ENCODE data around the gene ADGRL2. TPM values are rescaled to one million over a fixed set of nuclear protein-coding genes. Genes with fewer than 3 reads are reported as not detected.

The ADGRL2 gene
- total RNA-seq, 6 donors from 2014 or later, result 21.0 to 133 (median 84.0) TPM

DNA sequence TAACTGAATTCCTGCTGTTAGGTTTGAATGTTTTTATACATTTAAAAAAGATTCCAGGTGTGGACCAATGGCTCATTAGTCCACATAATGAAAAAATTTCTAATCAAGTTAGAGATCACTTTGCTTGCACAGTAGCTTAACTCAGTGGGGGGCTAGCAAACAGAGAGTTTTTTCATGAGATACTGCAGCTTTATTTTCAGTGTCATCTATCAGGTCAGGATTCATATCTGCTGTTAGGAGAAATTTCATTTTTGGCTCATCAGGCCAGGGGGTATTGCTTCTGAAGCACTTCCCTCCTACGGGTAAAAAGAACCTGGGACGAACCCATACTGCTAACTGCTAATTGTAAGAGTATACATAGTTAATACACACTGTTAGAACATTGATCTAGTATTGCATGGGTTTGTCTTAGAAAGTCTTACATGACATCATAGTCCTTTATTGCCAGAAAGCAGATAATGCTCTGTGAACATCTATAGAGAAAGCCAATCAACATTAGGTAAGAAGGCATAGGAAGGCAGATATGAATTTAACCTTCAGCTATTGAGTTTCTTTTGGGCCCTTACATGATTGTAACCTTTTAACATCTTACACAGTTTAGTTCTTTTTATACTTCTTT is 38.0 kb downstream of the ADGRL2 start:
- H3K27ac ChIP-seq, result no peak overlapping the region
- H3K27me3 ChIP-seq, result no peaks in the 10 kb centered on the region
- no peak for DNase-seq
- no peak overlapping the region for H3K4me3 ChIP-seq
- peaks cover 0 to 17% (median 11%) of the 10 kb centered on the region in 4 donors for H3K4me1 ChIP-seq
- no peaks in the 10 kb centered on the region for H3K9me3 ChIP-seq
- TF ChIP-seq POLR2A (IDR thresholded peaks at IDR 0.05), result no peak
- TF ChIP-seq EP300 (IDR thresholded peaks at IDR 0.05), result no peak
- TF ChIP-seq CTCF (IDR thresholded peaks at IDR 0.05), result no peak
- TF ChIP-seq POLR2AphosphoS5 (IDR thresholded peaks at IDR 0.05), result no peak
- 78 to 85% methylated on average over 2 of the region's 2 CpGs for WGBS, 2 donors
- H3K36me3 ChIP-seq, result no peaks in the 10 kb centered on the region
- ATAC-seq (ENCODE audit: low FRiP score in 2 of 2), result no peak

GRCh38 chr1:81840805-81841204 is 40.1 kb downstream of the ADGRL2 start:
- WGBS, 2 donors, result 84 to 91% methylated on average over 1 of the region's 1 CpG

DNA sequence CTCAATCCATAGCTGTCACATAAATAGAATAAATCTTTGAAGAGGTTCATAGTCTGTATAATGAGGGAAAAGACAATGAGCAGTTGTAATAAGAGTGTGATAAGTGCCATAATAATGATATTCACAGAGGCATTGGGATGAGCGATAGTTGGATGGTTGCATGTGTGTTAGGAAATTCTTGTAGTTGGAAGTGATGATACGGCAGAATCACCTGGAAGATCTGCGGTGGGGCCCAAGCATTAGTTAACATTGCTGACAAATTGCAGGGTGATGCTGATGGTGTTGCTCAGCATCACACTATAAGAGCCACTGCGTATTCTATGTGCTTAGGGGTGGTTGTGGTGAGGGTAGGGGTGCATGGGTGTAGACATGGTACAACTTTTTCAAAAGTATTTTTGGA is 41.1 kb downstream of the ADGRL2 start:
- Histone ChIP-seq H3K27me3 (no peaks in the 10 kb centered on the region), H3K4me3 (no peak overlapping the region), H3K9me3 (no peaks in the 10 kb centered on the region), H3K4me1 (no peaks in the 10 kb centered on the region), H3K36me3 (no peaks in the 10 kb centered on the region), H3K27ac (no peak overlapping the region)
- DNase-seq (no peak), ATAC-seq (ENCODE audit: low FRiP score in 2 of 2) (no peak)
- TF ChIP-seq POLR2A (IDR thresholded peaks at IDR 0.05) (no peak), EP300 (IDR thresholded peaks at IDR 0.05) (no peak)
- 70 to 71% methylated on average over 4 of the region's 4 CpGs for WGBS, 2 donors

More at GRCh38 chr1:81840805-81841204, 40.1 kb downstream of the ADGRL2 start:
- no peaks in the 10 kb centered on the region for H3K27me3 ChIP-seq
- no peaks in the 10 kb centered on the region for H3K9me3 ChIP-seq
- TF ChIP-seq POLR2AphosphoS5 (IDR thresholded peaks at IDR 0.05), result no peak
- TF ChIP-seq POLR2A (IDR thresholded peaks at IDR 0.05), result no peak
- TF ChIP-seq EP300 (IDR thresholded peaks at IDR 0.05), result no peak
- TF ChIP-seq CTCF (IDR thresholded peaks at IDR 0.05), result no peak
- no peak overlapping the region for H3K4me3 ChIP-seq
- peaks cover 0 to 3% (median under 1%) of the 10 kb centered on the region in 4 donors for H3K4me1 ChIP-seq
- H3K27ac ChIP-seq, result no peak overlapping the region
- H3K36me3 ChIP-seq, result no peaks in the 10 kb centered on the region
- DNase-seq, result no peak
- ATAC-seq (ENCODE audit: low FRiP score in 2 of 2), result no peak

DNA sequence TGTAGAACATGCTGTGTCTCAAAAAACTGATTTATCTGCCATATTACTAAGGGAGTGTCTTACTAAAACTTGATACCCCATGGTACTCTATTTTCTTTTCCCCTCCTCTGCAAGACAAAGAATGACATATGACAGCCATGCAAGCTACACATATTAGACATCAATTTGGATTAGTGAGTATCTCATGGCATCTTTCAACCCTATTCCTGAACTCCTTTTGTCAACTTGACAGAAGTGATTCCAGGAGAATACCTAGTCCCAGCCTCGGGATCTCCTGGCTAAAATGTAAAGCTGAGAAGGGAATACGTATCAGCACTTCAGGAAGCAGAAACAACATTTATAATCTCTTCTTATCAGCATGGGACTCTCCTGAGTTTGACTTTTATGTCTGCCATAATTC is 43.7 kb downstream of the ADGRL2 start:
- Histone ChIP-seq H3K9me3 (no peaks in the 10 kb centered on the region), H3K27me3 (no peaks in the 10 kb centered on the region), H3K36me3 (no peaks in the 10 kb centered on the region), H3K4me3 (no peak overlapping the region), H3K27ac (no peak overlapping the region), H3K4me1 (peaks cover 0 to 10% (median 9%) of the 10 kb centered on the region in 4 donors)
- DNase-seq (no peak), ATAC-seq (ENCODE audit: low FRiP score in 2 of 2) (no peak)
- TF ChIP-seq CTCF (IDR thresholded peaks at IDR 0.05), result no peak
- TF ChIP-seq EP300 (IDR thresholded peaks at IDR 0.05), result no peak
- no peak for TF ChIP-seq POLR2A (IDR thresholded peaks at IDR 0.05)
- TF ChIP-seq POLR2AphosphoS5 (IDR thresholded peaks at IDR 0.05), result no peak
- 65% methylated on average over 2 of the region's 2 CpGs for WGBS, 2 donors

DNA sequence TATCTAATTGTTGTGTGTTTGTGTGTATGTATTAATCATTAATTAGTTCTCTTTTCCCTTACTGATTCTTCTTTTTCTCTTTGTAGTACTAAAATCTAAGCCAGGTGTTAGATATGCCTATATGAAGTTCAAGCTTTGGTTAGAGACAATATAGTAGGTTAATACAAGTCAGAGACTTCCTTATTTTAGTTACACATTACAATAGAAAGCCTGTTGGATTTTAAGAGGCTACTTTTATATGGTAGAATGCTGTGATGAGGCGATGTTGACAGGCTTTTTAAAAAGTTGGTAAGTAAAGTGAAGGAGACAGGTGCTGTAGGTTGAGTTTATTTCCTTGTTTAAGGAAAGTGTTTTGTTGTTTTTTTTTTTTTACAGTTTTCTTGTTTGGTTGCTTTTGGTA is 45.9 kb downstream of the ADGRL2 start:
- Histone ChIP-seq H3K9me3 (no peaks in the 10 kb centered on the region), H3K27me3 (no peaks in the 10 kb centered on the region), H3K4me1 (peaks cover 0 to 21% (median 9%) of the 10 kb centered on the region in 4 donors), H3K4me3 (no peak overlapping the region), H3K36me3 (no peaks in the 10 kb centered on the region), H3K27ac (no peak overlapping the region)
- TF ChIP-seq POLR2AphosphoS5 (IDR thresholded peaks at IDR 0.05), result no peak
- TF ChIP-seq CTCF (IDR thresholded peaks at IDR 0.05), result no peak
- no peak for TF ChIP-seq EP300 (IDR thresholded peaks at IDR 0.05)
- no peak for TF ChIP-seq POLR2A (IDR thresholded peaks at IDR 0.05)
- no peak for DNase-seq
- ATAC-seq (ENCODE audit: low FRiP score in 2 of 2), result no peak
- 89 to 100% methylated on average over 1 of the region's 1 CpG for WGBS, 2 donors
